ENCODE results near the gene SUGCT. TPM values are rescaled to one million over a fixed set of nuclear protein-coding genes. Genes with fewer than 3 reads are reported as not detected.
"Not testable (repeated sequence)": the region's sequence is repeated elsewhere in the genome, so short reads cannot be mapped to it uniquely, and the experiment has no call there.

Gene SUGCT
- polyA plus RNA-seq, 12 donors: 2.0 to 42.9 (median 2.8) TPM; not detected in 1

DNA sequence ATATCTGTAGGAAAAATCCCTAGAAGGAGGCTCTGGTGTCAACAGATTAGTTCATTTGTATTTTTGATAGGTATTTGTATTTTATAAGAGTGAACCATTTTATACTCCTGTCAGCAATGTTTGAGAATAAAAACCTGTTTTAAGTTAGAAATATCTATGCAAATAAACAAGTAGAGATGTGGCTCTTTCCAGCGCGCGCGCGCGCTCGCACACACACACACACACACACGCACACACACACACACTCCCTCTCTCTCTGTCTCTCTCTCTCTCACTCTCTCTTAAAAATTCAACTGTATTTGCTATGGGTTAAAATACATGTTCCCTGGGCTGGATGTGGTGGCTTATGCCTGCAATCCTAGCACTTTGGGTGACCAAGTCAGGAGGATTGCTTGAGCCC lies 113.9 kb downstream of the SUGCT start:
- no peak for DNase-seq

DNA sequence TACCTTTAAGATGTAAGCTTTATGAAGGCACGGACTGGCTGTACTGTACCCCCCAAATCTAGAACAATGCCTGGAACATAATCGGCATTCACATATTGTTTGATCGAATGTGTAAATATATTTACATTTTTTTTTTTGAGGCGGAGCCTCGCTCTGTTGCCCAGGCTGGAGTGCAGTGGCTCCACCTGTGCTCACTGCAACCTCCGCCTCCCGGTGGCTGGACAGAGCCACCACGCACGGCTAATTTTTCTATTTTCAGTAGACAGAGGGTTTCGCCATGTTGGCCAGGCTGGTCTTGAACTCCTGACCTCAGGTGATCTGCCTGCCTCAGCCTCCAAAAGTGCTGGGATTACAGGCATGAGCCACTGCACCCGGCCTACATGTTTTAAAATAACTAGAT lies 118.6 kb downstream of the SUGCT start:
- not testable (repeated sequence) for DNase-seq

DNA sequence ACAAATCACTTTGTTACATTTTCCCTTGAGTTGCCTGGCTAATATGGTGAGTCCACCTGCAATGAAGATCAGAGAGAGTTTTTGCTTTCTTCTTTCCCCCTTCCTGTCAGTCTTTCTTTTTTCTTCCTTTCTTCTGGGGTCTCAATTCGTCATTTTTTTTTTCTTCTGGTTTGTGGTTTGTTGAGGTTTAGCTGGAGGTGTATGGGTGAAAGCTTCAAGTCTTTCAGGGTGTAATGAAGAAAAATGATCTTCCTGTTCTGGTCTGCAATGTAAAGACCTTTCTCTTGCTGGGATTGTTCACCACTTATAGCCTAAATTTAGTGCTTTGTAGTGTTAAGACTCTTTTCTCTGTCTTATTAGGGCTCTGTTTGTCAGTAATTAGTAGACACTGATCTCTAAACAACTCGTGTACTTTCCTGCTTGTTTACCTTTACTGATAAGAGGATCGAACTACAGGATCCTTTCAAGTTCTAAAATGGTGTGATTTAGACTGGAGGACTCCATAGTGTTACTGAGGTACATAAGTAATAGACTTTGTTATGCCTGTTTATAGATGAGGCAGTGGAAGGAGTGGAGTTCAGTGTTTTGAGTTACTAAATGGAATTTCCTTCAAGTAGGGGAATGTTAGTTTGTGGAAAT lies 129.1 kb downstream of the SUGCT start:
- DNase-seq: no peak

DNA sequence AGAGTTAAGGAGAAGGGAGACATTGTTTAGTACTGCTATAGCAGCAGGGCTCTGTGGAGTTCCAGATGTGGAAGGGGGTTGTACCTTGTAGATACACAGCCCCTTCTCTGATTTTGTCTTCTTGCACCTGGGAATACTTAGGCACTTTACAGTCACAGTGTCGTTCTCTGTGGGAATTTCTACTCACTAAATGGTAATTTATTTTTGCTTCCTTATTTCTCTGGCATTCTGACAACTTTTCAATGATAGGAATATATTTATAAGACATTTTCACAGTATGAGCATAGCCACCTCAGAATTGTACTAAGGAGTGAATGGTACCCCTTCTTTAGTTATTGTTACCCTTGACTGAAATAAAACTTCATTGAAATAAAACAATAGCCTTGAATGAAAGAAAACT lies 132.8 kb downstream of the SUGCT start:
- DNase-seq: no peak

DNA sequence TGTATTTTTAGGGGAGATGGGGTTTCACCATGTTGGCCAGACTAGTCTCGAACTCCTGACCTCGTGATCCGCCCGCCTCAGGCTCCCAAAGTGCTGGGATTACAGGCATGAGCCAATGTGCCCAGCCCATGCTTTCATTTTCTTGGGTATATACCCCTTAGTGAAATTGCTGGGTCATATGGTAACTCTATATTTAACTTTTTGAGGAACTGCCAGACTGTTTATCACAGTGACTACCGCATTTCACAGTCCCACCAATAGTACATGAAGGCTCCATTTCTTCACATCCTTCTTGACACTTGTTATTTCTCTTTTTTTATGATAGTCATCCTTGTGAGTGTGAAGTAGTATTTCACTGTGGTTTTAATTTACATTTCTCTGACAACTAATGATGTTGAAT lies 134.0 kb downstream of the SUGCT start:
- DNase-seq: not testable (repeated sequence)

DNA sequence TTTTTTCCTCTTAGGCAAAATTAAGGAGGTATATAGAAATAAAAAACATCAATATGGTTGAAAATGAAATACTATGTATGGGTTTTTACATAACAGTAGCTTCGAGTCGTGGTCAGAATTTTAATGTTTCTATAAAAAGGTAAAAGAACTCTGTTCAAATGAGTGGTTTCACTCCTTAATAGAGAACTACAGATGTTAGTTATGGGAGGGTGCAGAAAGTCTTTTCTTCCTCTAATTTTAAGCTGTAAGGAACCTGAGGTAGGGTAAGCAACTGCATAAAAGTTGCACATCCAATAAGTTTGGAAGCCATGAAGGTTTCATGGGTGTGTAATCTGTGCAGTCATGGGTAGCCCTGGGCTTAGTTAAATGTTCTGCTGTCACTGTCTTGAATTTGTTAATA lies 141.3 kb downstream of the SUGCT start:
- DNase-seq: no peak

DNA sequence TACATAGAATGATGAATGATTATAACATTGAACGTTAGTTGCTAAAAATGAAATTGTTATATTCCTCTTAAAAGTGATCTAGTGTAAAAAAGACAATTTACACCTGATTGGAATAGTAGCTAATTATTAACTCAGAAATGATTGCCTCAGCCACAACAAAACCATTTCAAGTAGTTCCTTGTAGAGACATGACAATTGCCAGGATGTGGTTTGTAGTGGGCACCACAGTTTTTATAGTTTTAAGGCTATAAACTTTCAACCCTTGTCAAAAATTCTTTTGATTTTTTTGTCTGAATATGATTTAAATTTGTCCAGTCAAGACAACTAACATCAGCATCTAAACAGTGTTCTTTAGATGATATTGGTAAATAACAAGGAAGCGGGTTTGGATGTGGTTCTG lies 145.2 kb downstream of the SUGCT start:
- no peak for DNase-seq

DNA sequence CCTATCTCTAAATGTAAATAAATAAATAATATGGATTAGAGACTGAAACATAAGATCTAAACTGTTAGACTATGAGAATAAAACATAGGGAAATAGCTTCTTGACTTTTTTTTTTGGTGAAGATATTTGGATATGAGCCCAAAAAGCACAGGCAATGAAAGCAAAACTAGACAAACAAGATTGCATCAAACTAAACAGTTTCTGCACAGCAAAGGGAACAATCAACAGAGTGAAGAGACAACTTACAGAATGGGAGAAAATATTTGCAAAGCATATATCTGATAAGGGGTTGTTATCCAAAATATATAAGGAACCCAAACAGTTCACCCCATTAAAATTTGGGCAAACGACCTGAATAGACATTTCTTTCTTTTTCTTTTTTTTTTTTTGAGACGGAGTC lies 148.1 kb downstream of the SUGCT start:
- no peak for DNase-seq

DNA sequence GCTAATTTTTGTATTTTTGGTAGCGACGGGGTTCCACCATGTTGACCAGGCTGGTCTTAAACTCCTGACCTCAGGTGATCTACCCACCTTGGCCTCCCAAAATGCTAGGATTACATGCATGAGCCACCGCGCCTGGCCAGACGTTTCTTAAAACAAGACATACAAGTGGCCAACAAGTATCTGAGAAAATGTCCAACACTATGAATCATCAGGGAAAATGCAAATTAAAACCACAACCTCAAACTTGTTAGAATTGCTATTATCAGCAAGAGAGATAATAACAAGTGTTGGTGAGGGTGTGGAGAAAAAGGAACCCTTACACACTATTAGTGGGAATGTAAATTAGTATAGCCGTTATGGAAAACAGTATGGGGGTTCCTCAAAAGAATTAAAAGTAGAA lies 148.6 kb downstream of the SUGCT start:
- DNase-seq: no peak

DNA sequence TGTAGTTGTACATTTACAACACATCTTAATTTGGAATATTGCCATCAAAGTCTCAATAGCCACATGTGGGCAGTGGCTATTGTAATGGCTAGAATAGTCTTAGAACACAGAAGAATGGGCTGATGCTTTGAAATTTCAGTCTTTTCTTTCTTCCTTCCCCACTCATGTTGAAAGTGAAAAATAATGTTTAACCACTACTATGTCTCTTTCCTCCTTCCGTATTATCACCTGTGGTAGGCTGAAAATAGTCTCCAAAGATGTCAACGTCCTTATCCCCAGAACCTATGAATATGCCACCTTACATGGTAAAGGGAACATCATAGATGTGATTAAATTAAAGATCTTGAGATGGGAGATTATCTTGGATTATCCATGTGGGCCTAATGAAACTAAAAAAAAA lies 154.0 kb downstream of the SUGCT start:
- DNase-seq: no peak

DNA sequence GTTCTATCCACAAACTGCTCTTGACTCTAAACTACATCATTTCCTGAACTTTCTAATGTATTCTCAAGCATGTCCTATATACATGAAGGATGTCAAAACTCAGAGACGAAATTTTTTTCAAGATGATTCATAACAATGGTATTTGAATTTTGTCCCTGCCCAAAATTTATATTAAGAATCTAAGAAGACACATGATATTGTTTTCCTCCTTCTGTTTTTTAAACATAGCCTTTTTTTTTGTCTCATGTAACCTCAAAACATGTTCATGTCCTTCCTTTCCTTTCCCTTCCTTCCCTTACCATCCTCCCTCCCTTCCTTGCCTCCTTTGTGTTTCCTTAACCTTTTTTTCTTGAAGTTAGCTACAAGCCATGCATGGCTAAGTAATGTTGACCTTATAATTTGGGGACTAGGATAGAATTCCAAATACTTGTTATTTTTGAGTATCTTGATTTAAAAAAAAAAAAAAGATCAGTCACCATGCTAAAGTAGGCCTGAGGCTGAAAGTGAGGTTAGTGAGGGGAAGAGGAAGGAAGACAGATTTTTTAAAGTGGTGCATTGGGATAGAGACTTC lies 163.0 kb downstream of the SUGCT start:
- DNase-seq: no peak

DNA sequence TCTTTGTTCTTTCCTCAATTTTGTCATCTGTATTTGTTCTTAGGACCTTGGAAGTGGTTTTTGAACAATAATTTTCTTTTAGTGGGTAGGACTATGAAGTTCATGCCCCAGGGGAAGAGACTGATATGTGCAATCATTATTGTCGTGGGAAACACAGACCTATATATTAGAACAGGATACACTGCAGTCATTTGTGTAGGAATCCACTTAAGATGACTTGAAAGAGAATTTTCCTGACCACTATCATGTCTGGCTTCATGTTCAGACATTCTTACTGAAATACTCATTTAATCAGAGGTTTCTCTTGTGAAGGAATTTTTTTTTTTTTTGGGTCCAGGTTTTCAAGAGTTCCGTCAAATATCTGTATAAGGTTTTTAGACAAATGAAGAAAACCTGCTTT lies 163.6 kb downstream of the SUGCT start:
- no peak for DNase-seq

DNA sequence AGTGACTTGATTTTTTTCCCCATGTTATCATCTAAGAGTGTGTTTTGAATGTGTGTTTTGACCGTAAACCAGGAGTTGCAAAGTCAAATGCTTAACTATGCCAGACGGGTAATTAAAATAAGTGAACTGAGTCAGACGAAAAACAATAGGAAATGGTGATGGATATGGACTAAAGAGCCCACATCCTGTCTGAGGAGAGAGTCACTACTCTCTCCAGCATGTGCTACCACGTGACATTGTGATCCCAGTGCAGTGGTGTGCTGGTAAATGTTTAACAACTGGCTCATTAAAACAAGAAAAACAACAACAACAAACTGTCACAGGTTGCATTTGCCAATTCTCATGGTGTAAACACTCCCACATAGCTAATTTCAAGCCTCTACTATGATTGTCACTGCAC lies 164.3 kb downstream of the SUGCT start:
- DNase-seq: no peak

DNA sequence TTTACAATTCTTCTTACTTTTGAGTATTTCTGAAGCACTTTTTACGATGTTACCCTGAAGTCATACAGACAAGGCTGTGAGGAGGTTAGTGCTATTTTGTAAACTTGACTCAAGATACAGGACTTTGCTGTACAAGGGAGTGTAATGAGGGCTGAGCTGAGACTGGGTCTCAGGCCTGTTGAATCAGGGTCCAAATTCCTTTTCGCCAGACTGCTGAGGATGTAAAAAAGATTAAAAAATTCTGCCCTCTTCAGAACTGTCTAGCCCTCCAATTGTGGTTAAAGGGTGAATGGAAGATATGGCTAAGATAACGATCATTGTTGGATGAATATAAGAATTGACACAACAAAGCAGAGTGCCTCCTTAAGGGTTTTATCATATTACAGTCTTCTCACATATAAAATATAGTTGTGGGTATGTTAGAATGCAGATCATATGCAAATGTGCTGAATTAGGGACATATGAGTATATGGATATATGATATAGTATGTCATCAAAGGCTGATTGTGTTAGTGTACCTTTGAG lies 165.4 kb downstream of the SUGCT start:
- DNase-seq: no peak

DNA sequence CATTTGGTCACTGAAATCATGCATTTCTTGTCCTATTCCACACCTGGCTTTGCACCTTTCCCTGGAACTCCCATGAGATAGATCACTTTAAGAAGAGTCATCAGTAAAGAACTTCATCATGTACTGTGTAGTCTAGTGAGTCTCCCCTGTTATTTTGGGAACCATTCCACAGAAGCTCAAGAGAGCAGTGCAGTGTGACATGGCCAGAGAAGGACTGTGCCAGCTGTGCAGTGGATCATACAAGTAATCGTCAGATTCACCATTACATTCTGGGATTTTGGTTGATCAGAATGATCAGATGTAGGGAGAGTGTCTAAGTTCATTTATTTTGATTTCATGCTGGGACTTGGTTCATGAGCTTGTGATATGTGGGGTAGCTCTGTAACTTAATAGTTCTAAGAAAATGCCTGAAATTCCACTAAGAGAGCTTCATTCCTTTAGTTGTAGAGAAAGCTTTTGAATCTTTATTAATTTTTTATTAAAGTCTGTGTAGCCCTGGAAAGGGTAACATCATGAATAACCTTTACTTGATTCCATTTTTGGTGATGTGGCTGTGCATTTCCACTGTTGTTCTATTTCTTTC lies 166.8 kb downstream of the SUGCT start:
- DNase-seq: no peak

DNA sequence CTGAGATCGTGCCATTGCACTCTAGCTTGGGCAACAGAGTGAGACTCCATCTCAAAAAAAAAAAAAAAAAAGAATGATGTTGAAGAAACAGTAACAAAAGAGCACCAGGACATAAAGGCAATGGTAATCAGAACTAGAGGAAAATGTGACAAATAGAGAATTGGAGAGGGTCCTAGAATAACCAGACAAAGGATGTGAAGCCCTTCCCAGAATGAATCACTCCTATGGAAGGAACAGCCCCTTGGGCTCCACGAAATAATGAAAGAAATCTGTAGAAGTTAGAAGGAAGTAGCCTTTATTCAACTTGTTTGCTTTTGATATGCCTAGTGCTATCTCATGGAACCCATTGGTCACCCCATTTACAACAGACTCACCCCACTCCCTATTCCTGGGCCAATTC lies 169.2 kb downstream of the SUGCT start:
- DNase-seq: no peak

DNA sequence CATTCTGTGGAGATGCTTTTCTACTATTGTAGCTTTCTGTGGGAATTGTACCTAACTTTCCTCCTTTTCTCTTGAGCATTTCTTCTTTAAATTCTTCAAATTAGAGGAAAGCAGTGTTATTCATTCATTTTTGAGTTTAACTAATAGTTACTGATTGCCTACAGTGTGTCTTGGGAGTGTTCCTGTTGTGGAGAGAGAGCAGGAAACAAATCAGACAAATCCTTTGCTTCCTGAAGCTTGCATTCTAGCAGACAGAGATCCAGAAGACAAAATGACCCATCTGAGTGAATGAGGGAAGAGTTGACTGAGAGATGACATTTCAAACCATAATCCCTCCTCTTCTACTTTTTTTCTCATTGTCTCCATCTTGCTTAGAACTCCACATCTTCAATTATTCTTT lies 170.4 kb downstream of the SUGCT start:
- no peak for DNase-seq

DNA sequence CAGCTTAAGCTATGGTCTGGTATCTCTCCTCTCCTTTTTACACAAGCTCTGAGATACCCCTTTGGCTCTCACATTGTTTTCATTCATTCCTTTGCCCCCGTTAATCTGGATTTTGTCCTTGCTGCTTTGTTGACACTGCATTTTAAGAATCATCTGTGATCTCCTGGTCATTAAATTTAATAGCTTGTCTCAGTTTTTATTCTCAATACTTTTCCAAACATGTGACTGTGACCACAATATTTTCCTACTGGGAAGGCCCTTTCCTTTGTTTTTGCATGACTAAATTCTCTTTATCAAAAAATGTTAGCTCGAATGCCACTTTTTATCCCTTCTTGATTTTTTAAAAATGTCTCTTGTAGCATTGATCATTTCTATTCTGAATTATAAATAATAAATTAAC lies 171.2 kb downstream of the SUGCT start:
- no peak for DNase-seq

DNA sequence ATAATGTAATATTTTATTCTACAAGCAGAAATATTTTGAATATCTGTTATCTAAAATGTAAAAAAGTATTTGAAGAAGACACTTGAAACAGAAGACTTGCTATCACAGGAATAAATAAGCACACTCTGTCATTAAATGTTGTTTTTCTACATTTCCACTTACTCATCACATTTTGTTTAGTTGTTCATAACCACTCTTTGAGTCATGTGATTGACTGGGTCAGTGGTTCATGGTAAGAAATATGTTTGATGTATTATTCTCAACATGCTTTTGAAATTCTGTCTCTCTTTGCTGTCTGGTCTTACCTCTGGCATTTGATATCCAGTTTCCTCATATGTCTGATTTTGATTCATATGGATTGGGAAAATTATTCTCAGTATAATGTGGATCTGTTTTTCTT lies 171.8 kb downstream of the SUGCT start:
- DNase-seq: no peak

DNA sequence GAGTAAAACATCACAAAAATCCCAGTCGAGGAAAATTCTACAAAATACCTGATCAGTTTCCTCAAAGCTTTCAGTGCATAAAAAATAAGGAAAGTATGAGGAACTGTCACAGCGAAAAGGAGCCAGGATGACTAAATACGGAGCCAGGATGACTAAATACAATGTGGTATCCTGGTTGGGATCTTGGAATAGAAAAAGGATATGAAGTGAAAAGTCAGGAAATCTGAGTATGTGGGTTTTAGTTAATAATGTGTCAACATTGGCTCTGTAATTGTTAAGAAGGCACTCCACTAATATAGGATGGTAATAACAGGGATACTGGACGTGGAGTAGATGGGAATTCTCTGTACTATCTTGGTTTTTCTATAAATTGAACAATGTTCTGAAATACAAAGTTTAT lies 175.5 kb downstream of the SUGCT start:
- DNase-seq: no peak

DNA sequence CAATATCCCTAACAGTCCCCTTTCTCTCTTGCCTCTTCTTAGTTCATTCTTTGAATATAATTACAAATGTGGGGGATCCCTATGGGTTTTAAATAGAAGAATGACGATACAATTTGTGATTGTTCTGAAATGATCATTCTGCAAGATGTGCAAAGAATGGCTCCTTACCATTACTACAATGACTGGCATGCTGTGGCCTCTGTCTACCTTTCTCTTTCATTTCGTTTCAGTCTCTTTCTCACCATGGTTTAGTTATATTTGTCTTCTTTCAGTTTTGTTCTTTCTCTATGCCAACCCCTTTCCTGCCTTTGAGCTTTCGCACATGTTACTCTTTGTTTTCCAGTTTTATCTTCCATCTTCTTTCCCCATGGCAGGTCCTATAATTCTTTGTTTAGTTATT lies 176.5 kb downstream of the SUGCT start:
- no peak for DNase-seq

DNA sequence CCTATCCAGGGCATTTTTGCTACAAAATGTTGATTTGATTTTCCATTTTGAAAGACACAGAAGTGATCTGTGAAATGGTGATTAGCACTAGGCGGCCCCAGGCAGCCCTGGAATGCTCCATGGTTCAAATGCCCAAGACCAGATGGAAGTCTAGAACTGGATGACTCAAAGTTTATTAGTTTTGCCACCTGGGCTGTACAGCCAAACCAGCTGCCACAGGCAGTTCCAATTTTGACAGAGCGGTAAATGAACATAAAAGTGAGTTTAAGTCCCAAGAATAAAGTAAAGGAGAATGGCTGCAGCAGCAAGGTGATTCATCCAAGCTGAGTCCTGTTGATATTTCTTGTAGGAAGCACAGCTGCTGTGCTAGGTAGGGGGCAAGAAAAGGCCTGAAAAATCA lies 180.5 kb downstream of the SUGCT start:
- no peak for DNase-seq

DNA sequence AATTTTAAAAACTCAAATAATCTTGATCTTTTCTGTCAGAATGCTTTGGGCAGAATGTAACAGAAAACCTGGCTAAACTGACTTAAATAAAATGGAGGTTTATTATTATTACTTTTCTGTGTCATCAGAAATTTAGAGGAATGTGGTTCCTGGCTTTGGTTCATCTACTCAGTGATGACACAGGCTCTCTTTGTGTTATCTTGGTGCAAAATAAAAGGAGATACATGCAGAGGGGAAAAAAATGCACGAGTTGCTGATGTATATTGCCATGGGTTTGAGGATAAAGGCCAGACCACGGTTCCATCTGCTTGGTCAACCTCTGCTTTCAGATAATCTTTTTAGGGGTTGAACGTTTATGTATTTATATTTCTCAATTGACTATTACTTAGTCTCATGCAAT lies 181.4 kb downstream of the SUGCT start:
- no peak for DNase-seq

DNA sequence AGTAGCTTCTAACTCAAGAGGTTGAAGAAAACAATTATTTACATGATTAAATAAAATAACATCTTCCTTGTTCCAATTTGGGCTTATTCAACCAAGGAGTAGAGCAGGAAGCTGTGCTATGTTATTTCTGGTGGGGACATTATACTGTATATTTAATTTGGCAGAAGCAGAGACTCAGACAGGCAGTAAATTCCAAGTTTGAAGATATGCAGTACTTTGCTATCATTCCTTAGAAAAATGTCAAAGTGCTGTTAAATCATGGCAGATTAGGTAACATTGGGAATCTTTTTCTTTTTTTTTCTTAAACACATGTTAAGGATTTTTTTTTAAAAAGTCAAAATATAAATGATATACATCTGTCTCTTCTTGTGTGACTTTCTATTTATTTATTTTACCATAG lies 190.1 kb downstream of the SUGCT start:
- no peak for DNase-seq
